ENCODE results near the gene PRL.

DNA sequence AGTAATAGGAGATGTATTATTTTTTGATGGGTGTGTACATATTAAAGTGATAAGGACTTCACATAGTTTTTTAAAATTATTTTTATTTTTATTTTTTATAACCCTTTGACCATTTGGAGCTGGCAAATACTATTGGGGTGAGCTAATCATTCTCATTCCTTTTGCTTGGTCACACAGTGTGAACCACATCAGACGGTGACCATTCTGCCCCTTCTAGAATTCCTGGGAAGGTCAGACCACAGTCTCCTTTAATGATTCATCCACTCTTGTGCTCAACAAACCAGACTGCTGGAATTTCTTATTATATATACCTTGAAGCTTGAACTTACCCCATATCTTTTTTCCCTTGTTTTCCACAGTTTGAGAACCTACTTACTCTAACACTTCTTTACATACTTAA is 23.9 kb upstream of the PRL start:
- TF ChIP-seq, protein P1, sequence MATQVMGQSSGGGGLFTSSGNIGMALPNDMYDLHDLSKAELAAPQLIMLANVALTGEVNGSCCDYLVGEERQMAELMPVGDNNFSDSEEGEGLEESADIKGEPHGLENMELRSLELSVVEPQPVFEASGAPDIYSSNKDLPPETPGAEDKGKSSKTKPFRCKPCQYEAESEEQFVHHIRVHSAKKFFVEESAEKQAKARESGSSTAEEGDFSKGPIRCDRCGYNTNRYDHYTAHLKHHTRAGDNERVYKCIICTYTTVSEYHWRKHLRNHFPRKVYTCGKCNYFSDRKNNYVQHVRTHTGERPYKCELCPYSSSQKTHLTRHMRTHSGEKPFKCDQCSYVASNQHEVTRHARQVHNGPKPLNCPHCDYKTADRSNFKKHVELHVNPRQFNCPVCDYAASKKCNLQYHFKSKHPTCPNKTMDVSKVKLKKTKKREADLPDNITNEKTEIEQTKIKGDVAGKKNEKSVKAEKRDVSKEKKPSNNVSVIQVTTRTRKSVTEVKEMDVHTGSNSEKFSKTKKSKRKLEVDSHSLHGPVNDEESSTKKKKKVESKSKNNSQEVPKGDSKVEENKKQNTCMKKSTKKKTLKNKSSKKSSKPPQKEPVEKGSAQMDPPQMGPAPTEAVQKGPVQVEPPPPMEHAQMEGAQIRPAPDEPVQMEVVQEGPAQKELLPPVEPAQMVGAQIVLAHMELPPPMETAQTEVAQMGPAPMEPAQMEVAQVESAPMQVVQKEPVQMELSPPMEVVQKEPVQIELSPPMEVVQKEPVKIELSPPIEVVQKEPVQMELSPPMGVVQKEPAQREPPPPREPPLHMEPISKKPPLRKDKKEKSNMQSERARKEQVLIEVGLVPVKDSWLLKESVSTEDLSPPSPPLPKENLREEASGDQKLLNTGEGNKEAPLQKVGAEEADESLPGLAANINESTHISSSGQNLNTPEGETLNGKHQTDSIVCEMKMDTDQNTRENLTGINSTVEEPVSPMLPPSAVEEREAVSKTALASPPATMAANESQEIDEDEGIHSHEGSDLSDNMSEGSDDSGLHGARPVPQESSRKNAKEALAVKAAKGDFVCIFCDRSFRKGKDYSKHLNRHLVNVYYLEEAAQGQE (IDR thresholded peaks at IDR 0.05; ENCODE audit: unreplicated experiment): no peak
- TF ChIP-seq CTCF (conservative IDR thresholded peaks at IDR 0.05; ENCODE audit: low read depth in 2 of 2) (no peak), CREB1 (CRISPR knock-in tag; IDR thresholded peaks at IDR 0.05; ENCODE audit: low read depth) (no peak), ZNF114 (CRISPR knock-in tag; IDR thresholded peaks at IDR 0.05) (no peak), EZH2phosphoT487 (IDR thresholded peaks at IDR 0.05; ENCODE audit: unreplicated experiment) (no peak), POLR2AphosphoS5 (IDR thresholded peaks at IDR 0.05; ENCODE audit: low read depth) (no peak), JUNB (IDR thresholded peaks at IDR 0.05; ENCODE audit: unreplicated experiment) (no peak), EZH2 (IDR thresholded peaks at IDR 0.05; ENCODE audit: low read depth, unreplicated experiment) (no peak), NANOG (IDR thresholded peaks at IDR 0.05; ENCODE audit: borderline replicate concordance) (no peak), ZNF462 (CRISPR knock-in tag; IDR thresholded peaks at IDR 0.05) (no peak)

Measured in GM23338 (cell line).